Mucosa of gallbladder (tissue), 1 donor: Measurements from ENCODE around the gene ALPL. TPM values are rescaled to one million over a fixed set of nuclear protein-coding genes. Genes with fewer than 3 reads are reported as not detected.
A peak's percentile ranks its signal among the peaks of the same experiment; 100 is the strongest.
"Not testable (repeated sequence)": the region's sequence is repeated elsewhere in the genome, so short reads cannot be mapped to it uniquely, and the experiment has no call there.

ENCODE experiments used
- DNase-seq: peaks from one replicate; pipeline ENCODE4 v3.0.0-alpha.2; 2020; ENCODE audit warnings: low spot score
- total RNA-seq: library from RNA; stranded (reverse); gene quantifications from one replicate; pipeline ENCODE4 v1.2.1, GENCODE V29; 2021
- donor health status: DM: no; HTN: no; CAD: no.

The ALPL gene
- total RNA-seq, 1 donor from 2014 or later: 4.0 TPM

GRCh38 chr1:21559788-21560567 lies 50.8 kb downstream of the ALPL start:
- DNase-seq: no peak

- no peak for DNase-seq
Measured at GRCh38 chr1:21560916-21561638, 51.9 kb downstream of the ALPL start.

- DNase-seq: no peak
Measured at GRCh38 chr1:21562896-21563295, 53.7 kb downstream of the ALPL start.

GRCh38 chr1:21563971-21564370 lies 54.7 kb downstream of the ALPL start:
- no peak for DNase-seq

- no peak for DNase-seq
Measured at GRCh38 chr1:21564521-21565095, 55.4 kb downstream of the ALPL start.

- DNase-seq: no peak
Measured at GRCh38 chr1:21565285-21565684, 56.1 kb downstream of the ALPL start.

GRCh38 chr1:21566361-21566760 lies 57.1 kb downstream of the ALPL start:
- not testable (repeated sequence) for DNase-seq

GRCh38 chr1:21567241-21568005 lies 58.2 kb downstream of the ALPL start:
- no peak for DNase-seq

- no peak for DNase-seq
Measured at GRCh38 chr1:21568006-21568746, 59.0 kb downstream of the ALPL start.

- no peak for DNase-seq
Measured at GRCh38 chr1:21568809-21569385, 59.7 kb downstream of the ALPL start.

- DNase-seq: no peak
Measured at GRCh38 chr1:21569820-21570527, 60.8 kb downstream of the ALPL start.

- DNase-seq: no peak
Measured at GRCh38 chr1:21570528-21570875, 61.3 kb downstream of the ALPL start.

- no peak for DNase-seq
Measured at GRCh38 chr1:21570885-21571284, 61.7 kb downstream of the ALPL start.

- no peak for DNase-seq
Measured at GRCh38 chr1:21572221-21572620, 63.0 kb downstream of the ALPL start.

GRCh38 chr1:21572735-21573277 lies 63.6 kb downstream of the ALPL start:
- no peak for DNase-seq

- DNase-seq: no peak
Measured at GRCh38 chr1:21573475-21573874, 64.3 kb downstream of the ALPL start.

GRCh38 chr1:21573971-21574465 lies 64.8 kb downstream of the ALPL start:
- DNase-seq: peak; percentile 73

GRCh38 chr1:21574466-21575151 lies 65.4 kb downstream of the ALPL start:
- no peak for DNase-seq

GRCh38 chr1:21575351-21575942 lies 66.2 kb downstream of the ALPL start:
- no peak for DNase-seq
